Activated gamma-delta T cell treated with anti-CD3 and anti-CD28 coated beads, Interleukin-2, amount 50 U/mL, for 16 hours (primary cell): ENCODE measurements around the gene EPN1.
"Not testable (repeated sequence)": the region's sequence is repeated elsewhere in the genome, so short reads cannot be mapped to it uniquely, and the experiment has no call there.

Experiments
- DNase-seq: peaks from one replicate; pipeline ENCODE4 v3.0.0-alpha.2; 2020; ENCODE audit warnings: low read depth

The EPN1 gene

GRCh38 chr19:55693336-55693974 is 18.4 kb downstream of the EPN1 start:
- no peak for DNase-seq

- no peak for DNase-seq
These were observed 19.2 kb downstream of the EPN1 start for GRCh38 chr19:55694241-55694655.

- no peak for DNase-seq
These were observed 19.8 kb downstream of the EPN1 start for GRCh38 chr19:55694656-55695491.

- no peak for DNase-seq
These were observed 20.7 kb downstream of the EPN1 start for GRCh38 chr19:55695511-55696290.

- DNase-seq = no peak
These were observed 21.5 kb downstream of the EPN1 start for GRCh38 chr19:55696301-55697068.

- no peak for DNase-seq
These were observed 22.0 kb downstream of the EPN1 start for GRCh38 chr19:55697069-55697440.

GRCh38 chr19:55697698-55698097 is 22.7 kb downstream of the EPN1 start:
- no peak for DNase-seq

- DNase-seq = no peak
These were observed 23.2 kb downstream of the EPN1 start for GRCh38 chr19:55698256-55698655.

GRCh38 chr19:55699221-55699620 is 24.2 kb downstream of the EPN1 start:
- DNase-seq = no peak

GRCh38 chr19:55700813-55701212 is 25.8 kb downstream of the EPN1 start:
- DNase-seq = no peak

GRCh38 chr19:55702131-55702627 is 27.2 kb downstream of the EPN1 start:
- no peak for DNase-seq

- no peak for DNase-seq
These were observed 28.8 kb downstream of the EPN1 start for GRCh38 chr19:55703790-55704215.

- DNase-seq = no peak
These were observed 29.6 kb downstream of the EPN1 start for GRCh38 chr19:55704494-55705245.

- no peak for DNase-seq
These were observed 30.9 kb downstream of the EPN1 start for GRCh38 chr19:55705972-55706371.

- DNase-seq = no peak
These were observed 36.7 kb downstream of the EPN1 start for GRCh38 chr19:55711719-55712118.

GRCh38 chr19:55712804-55713631 is 38.0 kb downstream of the EPN1 start:
- no peak for DNase-seq

- DNase-seq = no peak
These were observed 41.5 kb downstream of the EPN1 start for GRCh38 chr19:55716531-55716930.

GRCh38 chr19:55717251-55717650 is 42.2 kb downstream of the EPN1 start:
- DNase-seq = no peak

- DNase-seq = not testable (repeated sequence)
These were observed 43.1 kb downstream of the EPN1 start for GRCh38 chr19:55717879-55718711.
